Measurements from ENCODE around the gene BORCS5.

DNA sequence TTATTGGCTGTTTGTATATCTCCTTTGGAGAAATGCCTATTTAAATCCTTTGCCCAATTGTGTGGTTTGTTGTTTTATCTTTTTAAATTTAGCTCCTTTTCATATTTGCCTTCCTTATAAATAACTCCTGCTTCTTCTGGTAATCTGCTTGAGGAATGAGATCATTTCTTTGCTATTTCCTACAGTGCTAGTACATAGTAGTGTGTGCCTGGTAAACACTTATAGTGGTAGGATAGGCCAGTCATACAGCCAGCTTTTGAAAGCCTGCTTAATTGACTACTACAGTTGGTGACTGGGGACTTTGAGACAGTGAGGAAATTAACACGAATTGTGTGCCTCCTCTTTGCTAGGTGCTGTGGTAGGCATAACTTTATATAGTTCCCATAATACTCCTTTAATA is 68.7 kb downstream of the BORCS5 start:
- no peak for TF ChIP-seq ZNF70 (CRISPR knock-in tag; IDR thresholded peaks at IDR 0.05)
- no peak for TF ChIP-seq ZNF8 (CRISPR knock-in tag; IDR thresholded peaks at IDR 0.05)
- TF ChIP-seq RARB (CRISPR knock-in tag; IDR thresholded peaks at IDR 0.05): no peak
- TF ChIP-seq ZFP30 (CRISPR knock-in tag; IDR thresholded peaks at IDR 0.05): no peak
- TF ChIP-seq, protein P1, sequence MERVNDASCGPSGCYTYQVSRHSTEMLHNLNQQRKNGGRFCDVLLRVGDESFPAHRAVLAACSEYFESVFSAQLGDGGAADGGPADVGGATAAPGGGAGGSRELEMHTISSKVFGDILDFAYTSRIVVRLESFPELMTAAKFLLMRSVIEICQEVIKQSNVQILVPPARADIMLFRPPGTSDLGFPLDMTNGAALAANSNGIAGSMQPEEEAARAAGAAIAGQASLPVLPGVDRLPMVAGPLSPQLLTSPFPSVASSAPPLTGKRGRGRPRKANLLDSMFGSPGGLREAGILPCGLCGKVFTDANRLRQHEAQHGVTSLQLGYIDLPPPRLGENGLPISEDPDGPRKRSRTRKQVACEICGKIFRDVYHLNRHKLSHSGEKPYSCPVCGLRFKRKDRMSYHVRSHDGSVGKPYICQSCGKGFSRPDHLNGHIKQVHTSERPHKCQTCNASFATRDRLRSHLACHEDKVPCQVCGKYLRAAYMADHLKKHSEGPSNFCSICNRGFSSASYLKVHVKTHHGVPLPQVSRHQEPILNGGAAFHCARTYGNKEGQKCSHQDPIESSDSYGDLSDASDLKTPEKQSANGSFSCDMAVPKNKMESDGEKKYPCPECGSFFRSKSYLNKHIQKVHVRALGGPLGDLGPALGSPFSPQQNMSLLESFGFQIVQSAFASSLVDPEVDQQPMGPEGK (CRISPR knock-in tag; IDR thresholded peaks at IDR 0.05; ENCODE audit: borderline replicate concordance): no peak
- no peak for TF ChIP-seq BACH2 (CRISPR knock-in tag; IDR thresholded peaks at IDR 0.05; ENCODE audit: borderline replicate concordance)
- TF ChIP-seq GLIS3 (CRISPR knock-in tag; IDR thresholded peaks at IDR 0.05): no peak
- TF ChIP-seq PPARA (CRISPR knock-in tag; IDR thresholded peaks at IDR 0.05; ENCODE audit: borderline replicate concordance): no peak
- TF ChIP-seq OSR1 (CRISPR knock-in tag; IDR thresholded peaks at IDR 0.05): no peak
- TF ChIP-seq SNAI2 (CRISPR knock-in tag; IDR thresholded peaks at IDR 0.05): no peak
- TF ChIP-seq ZNF565 (CRISPR knock-in tag; conservative IDR thresholded peaks at IDR 0.05; ENCODE audit: low read depth): no peak

Measured in SK-N-SH treated with all-trans-retinoic acid at 6 μM for 48 hours (cell line).